K562 (cell line): ENCODE results near the gene MALAT1. TPM values are rescaled to one million over a fixed set of nuclear protein-coding genes. Genes with fewer than 3 reads are reported as not detected.

Experiments used
- BRF2 ChIP-seq: IDR thresholded peaks from 3 replicates; pipeline ENCODE4 v1.6.1; 2011; ENCODE audit warnings: borderline replicate concordance, mild to moderate bottlenecking; ENCODE audit not compliant: insufficient read length, insufficient read depth
- CREB5 ChIP-seq: fragments of 250-450 bp; sonication (Bioruptor Pico); IDR thresholded peaks from 2 replicates; pipeline ENCODE4 v1.5.0; 2020; ENCODE audit warnings: mild to moderate bottlenecking
- ETV1 ChIP-seq: fragments of 450-650 bp; conservative IDR thresholded peaks from 2 replicates; pipeline ENCODE4 v1.6.1; 2016; ENCODE audit warnings: missing genetic modification characterization, control low read depth, low read depth, missing compliant biosample characterization
- FIP1L1 ChIP-seq: fragments of 200-400 bp; formaldehyde crosslinking; IDR thresholded peaks from 2 replicates; pipeline ENCODE4 v1.6.1; 2018; ENCODE audit warnings: mild to moderate bottlenecking, low read depth, low read length; ENCODE audit not compliant: poor library complexity, severe bottlenecking
- MEF2D ChIP-seq: conservative IDR thresholded peaks from 2 replicates; pipeline ENCODE4 v1.6.1; 2016; ENCODE audit warnings: low read depth, missing genetic modification characterization, missing compliant biosample characterization
- NFRKB ChIP-seq: fragments of 450-650 bp; IDR thresholded peaks from 2 replicates; pipeline ENCODE4 v1.6.1; 2016; ENCODE audit warnings: low read depth
- NR2C1 ChIP-seq, 2 experiments: fragments of 450-650 bp; IDR thresholded peaks; 2 replicates each; pipeline ENCODE4 v1.6.1; 2017; ENCODE audit warnings: mild to moderate bottlenecking in 2 of 2, antibody characterized with exemption in 1 of 2, inconsistent platforms in 1 of 2, missing compliant biosample characterization in 1 of 2, missing genetic modification characterization in 1 of 2
- RNF219 ChIP-seq: fragments of 250-450 bp; sonication (Bioruptor Pico); IDR thresholded peaks from 2 replicates; pipeline ENCODE4 v1.5.0; 2022; ENCODE audit warnings: mild to moderate bottlenecking
- SMARCA4 ChIP-seq: fragments of 450-650 bp; IDR thresholded peaks from 2 replicates; pipeline ENCODE4 v1.6.1; 2016
- SMARCA5 ChIP-seq: fragments of 450-650 bp; IDR thresholded peaks from 2 replicates; pipeline ENCODE4 v1.6.1; 2016
- ZC3H8 ChIP-seq: fragments of 450-650 bp; IDR thresholded peaks from 2 replicates; pipeline ENCODE4 v1.6.1; 2017
- ZNF224 ChIP-seq: sonication (generic); formaldehyde crosslinking; IDR thresholded peaks from 2 replicates; pipeline ENCODE4 v1.8.0; 2022; ENCODE audit warnings: mild to moderate bottlenecking, missing genetic modification reagents
- ZNF444 ChIP-seq: fragments of 250-450 bp; sonication (Bioruptor Pico); IDR thresholded peaks from 2 replicates; pipeline ENCODE4 v1.4.0; 2020; ENCODE audit warnings: mild to moderate bottlenecking, moderate library complexity
- ZNF512 ChIP-seq: IDR thresholded peaks from 2 replicates; pipeline ENCODE4 v1.6.1; 2016; ENCODE audit warnings: missing genetic modification characterization, missing compliant biosample characterization
- ZNF551 ChIP-seq: fragments of 250-450 bp; sonication (Bioruptor Pico); IDR thresholded peaks from 2 replicates; pipeline ENCODE4 v1.5.0; 2021; ENCODE audit warnings: mild to moderate bottlenecking, moderate library complexity
- ZNF780A ChIP-seq: fragments of 250-450 bp; sonication (Bioruptor Pico); IDR thresholded peaks from 2 replicates; pipeline ENCODE4 v1.5.0; 2021; ENCODE audit warnings: mild to moderate bottlenecking
- polyA plus RNA-seq, 8 experiments: library from polyadenylated mRNA; depleted of rRNA in 4 of 8; stranded (reverse) in 5 of 8; unstranded in 3 of 8; fragments of >200 nt; fragmentation: Nextera tagmentation in 2 of 8; fragmentation: Illumina TruSeq in 1 of 8; extraction: Ambion mirVana in 2 of 8; extraction: Trizol in 1 of 8; gene quantifications; 2 replicates each; pipeline versions ENCODE4 v1.2.1 to v1.2.3, GENCODE V29; 2011 to 2014; ENCODE audit warnings: inconsistent platforms in 1 of 8, missing spikeins in 1 of 8
- total RNA-seq, 7 experiments: library from RNA; depleted of rRNA in 6 of 7; stranded (reverse); fragments of >200 nt in 6 of 7; fragmentation: Illumina TruSeq in 2 of 7; extraction: Trizol in 2 of 7; gene quantifications; 2 replicates each; pipeline versions ENCODE4 v1.2.1 to v1.2.3, GENCODE V29; 2011 to 2021; ENCODE audit warnings: low replicate concordance in 1 of 7
- TF ChIP-seq, protein P1 (sequence below): fragments of 450-650 bp; formaldehyde crosslinking; IDR thresholded peaks from 2 replicates; pipeline ENCODE4 v1.4.0; 2022; ENCODE audit warnings: missing genetic modification characterization
- TF ChIP-seq, protein P2 (sequence below), 2 experiments: fragments of 450-650 bp; IDR thresholded peaks; 2 replicates each; pipeline ENCODE4 v1.6.1; 2016

The MALAT1 gene
- total and polyA plus RNA-seq, 9 of the 15 experiments (the other 6 are each of a cell fraction or from before 2014, with no cell fraction given): 363 to 8,715 (median 2,351) TPM

GRCh38 chr11:65477149-65477965 is 21.5 kb upstream of the MALAT1 start (continued):
- TF ChIP-seq RNF219 (CRISPR knock-in tag) (no peak), CREB5 (CRISPR knock-in tag) (no peak), ZNF512 (tag) (no peak), ZNF551 (CRISPR knock-in tag) (no peak), ETV1 (tag) (peak; percentile 84), ZNF224 (CRISPR knock-in tag) (no peak), ZNF444 (CRISPR knock-in tag) (no peak), FIP1L1 (peak; percentile 81), MEF2D (tag) (no peak), NR2C1 (IDR thresholded peaks at IDR 0.05) (peak; percentile 87), NR2C1 (tag; IDR thresholded peaks at IDR 0.05) (peak; percentile 91), NFRKB (peak; percentile 89), SMARCA4 (peak; percentile 63; the same call in 1 of the 2 replicates), SMARCA5 (no peak), ZNF780A (0 out of 2 replicates have a peak, but pooled peaks have one; percentile 5), ZC3H8 (no peak), BRF2 (no peak)
- TF ChIP-seq, protein P1, sequence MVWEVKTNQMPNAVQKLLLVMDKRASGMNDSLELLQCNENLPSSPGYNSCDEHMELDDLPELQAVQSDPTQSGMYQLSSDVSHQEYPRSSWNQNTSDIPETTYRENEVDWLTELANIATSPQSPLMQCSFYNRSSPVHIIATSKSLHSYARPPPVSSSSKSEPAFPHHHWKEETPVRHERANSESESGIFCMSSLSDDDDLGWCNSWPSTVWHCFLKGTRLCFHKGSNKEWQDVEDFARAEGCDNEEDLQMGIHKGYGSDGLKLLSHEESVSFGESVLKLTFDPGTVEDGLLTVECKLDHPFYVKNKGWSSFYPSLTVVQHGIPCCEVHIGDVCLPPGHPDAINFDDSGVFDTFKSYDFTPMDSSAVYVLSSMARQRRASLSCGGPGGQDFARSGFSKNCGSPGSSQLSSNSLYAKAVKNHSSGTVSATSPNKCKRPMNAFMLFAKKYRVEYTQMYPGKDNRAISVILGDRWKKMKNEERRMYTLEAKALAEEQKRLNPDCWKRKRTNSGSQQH (CRISPR knock-in tag): 0 out of 2 replicates have a peak, but pooled peaks have one; percentile 2
- TF ChIP-seq, protein P2, sequence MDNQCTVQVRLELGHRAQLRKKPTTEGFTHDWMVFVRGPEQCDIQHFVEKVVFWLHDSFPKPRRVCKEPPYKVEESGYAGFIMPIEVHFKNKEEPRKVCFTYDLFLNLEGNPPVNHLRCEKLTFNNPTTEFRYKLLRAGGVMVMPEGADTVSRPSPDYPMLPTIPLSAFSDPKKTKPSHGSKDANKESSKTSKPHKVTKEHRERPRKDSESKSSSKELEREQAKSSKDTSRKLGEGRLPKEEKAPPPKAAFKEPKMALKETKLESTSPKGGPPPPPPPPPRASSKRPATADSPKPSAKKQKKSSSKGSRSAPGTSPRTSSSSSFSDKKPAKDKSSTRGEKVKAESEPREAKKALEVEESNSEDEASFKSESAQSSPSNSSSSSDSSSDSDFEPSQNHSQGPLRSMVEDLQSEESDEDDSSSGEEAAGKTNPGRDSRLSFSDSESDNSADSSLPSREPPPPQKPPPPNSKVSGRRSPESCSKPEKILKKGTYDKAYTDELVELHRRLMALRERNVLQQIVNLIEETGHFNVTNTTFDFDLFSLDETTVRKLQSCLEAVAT (IDR thresholded peaks at IDR 0.05): peak; percentile 98 to 99
